ENCODE data around the gene ACSS3. TPM values are rescaled to one million over a fixed set of nuclear protein-coding genes. Genes with fewer than 3 reads are reported as not detected.

Gene ACSS3
- total and polyA plus RNA-seq, 9 donors = 15.8 to 67.0 (median 39.1) TPM

GRCh38 chr12:81255456-81255855 is 177.6 kb downstream of the ACSS3 start:
- Histone ChIP-seq H3K4me3 (no peak overlapping the region), H3K27me3 (no peaks in the 10 kb centered on the region), H3K9me3 (no peaks in the 10 kb centered on the region), H3K4me1 (ENCODE audit: insufficient read depth) (no peaks in the 10 kb centered on the region), H3K27ac (no peak overlapping the region), H3K36me3 (no peaks in the 10 kb centered on the region)
- TF ChIP-seq POLR2A (IDR thresholded peaks at IDR 0.05) (no peak), CTCF (IDR thresholded peaks at IDR 0.05) (no peak), EP300 (IDR thresholded peaks at IDR 0.05) (no peak)
- intact Hi-C loops (cut with DNase I) = loop anchor here in 1 of 4 donors (10.0 kb wide), 1 partner anchor 841 kb away; no protein-coding TSS in a partner anchor
- no peak for DNase-seq
- 93 to 95% (median 95%) methylated on average over 7 of the region's 7 CpGs for WGBS, 3 donors

- Histone ChIP-seq H3K36me3 (no peaks in the 10 kb centered on the region), H3K27ac (no peak overlapping the region), H3K4me3 (no peak overlapping the region), H3K9me3 (no peaks in the 10 kb centered on the region), H3K27me3 (no peaks in the 10 kb centered on the region), H3K4me1 (ENCODE audit: insufficient read depth) (no peaks in the 10 kb centered on the region)
- intact Hi-C loops (cut with DNase I) = loop anchor here in 1 of 4 donors (10.0 kb wide), 1 partner anchor 841 kb away; no protein-coding TSS in a partner anchor
- WGBS, 3 donors = 97 to 99% (median 97%) methylated on average over 2 of the region's 2 CpGs
- TF ChIP-seq EP300 (IDR thresholded peaks at IDR 0.05) (no peak), CTCF (IDR thresholded peaks at IDR 0.05) (no peak), POLR2A (IDR thresholded peaks at IDR 0.05) (no peak)
- DNase-seq = no peak
Observed at GRCh38 chr12:81255947-81256346, 178.1 kb downstream of the ACSS3 start.

- Histone ChIP-seq H3K9me3 (no peaks in the 10 kb centered on the region), H3K4me3 (no peak overlapping the region), H3K27me3 (no peaks in the 10 kb centered on the region), H3K27ac (no peak overlapping the region), H3K36me3 (no peaks in the 10 kb centered on the region), H3K4me1 (ENCODE audit: insufficient read depth) (no peaks in the 10 kb centered on the region)
- no peak for DNase-seq
- 52 to 54% (median 52%) methylated on average over 4 of the region's 4 CpGs for WGBS, 3 donors
- no peak for TF ChIP-seq EP300 (IDR thresholded peaks at IDR 0.05)
- TF ChIP-seq CTCF (IDR thresholded peaks at IDR 0.05) = peak in 2 of 3 donors; percentile 13 to 42
- intact Hi-C loops (cut with DNase I) = loop anchor here in 1 of 4 donors (10.0 kb wide), 1 partner anchor 843 kb away; no protein-coding TSS in a partner anchor
Observed at GRCh38 chr12:81257947-81258551, 180.2 kb downstream of the ACSS3 start.

- 91 to 94% (median 92%) methylated on average over 4 of the region's 4 CpGs for WGBS, 3 donors
- Histone ChIP-seq H3K4me3 (no peak overlapping the region), H3K4me1 (ENCODE audit: insufficient read depth) (no peaks in the 10 kb centered on the region), H3K36me3 (no peaks in the 10 kb centered on the region), H3K27me3 (no peaks in the 10 kb centered on the region), H3K9me3 (no peaks in the 10 kb centered on the region), H3K27ac (no peak overlapping the region)
- intact Hi-C loops (cut with DNase I) = loop anchor here in 1 of 4 donors (10.0 kb wide), 1 partner anchor 845 kb away; no protein-coding TSS in a partner anchor
- TF ChIP-seq CTCF (IDR thresholded peaks at IDR 0.05) (no peak), EP300 (IDR thresholded peaks at IDR 0.05) (no peak), POLR2A (IDR thresholded peaks at IDR 0.05) (no peak)
- no peak for DNase-seq
Observed at GRCh38 chr12:81259360-81259759, 181.5 kb downstream of the ACSS3 start.

Data from ovary (tissue), 9 donors.